WERI-Rb-1 (cell line): Measurements from ENCODE around the gene PSMD1.

ENCODE experiments used
- DNase-seq: peaks from one replicate; pipeline ENCODE4 v3.0.0-alpha.2; 2020
- H3K27ac ChIP-seq: fragments of 250-450 bp; sonication (Bioruptor Pico); 2 replicates; pipeline ENCODE4 v1.5.1; 2020; ENCODE audit warnings: mild to moderate bottlenecking, moderate library complexity
- H3K27me3 ChIP-seq: fragments of 250-450 bp; sonication (Bioruptor Pico); 2 replicates; pipeline ENCODE4 v1.5.1; 2021; ENCODE audit warnings: mild to moderate bottlenecking, low read depth, moderate library complexity; ENCODE audit not compliant: insufficient read depth, severe bottlenecking
- H3K36me3 ChIP-seq: fragments of 250-450 bp; sonication (Bioruptor Pico); 2 replicates; pipeline ENCODE4 v1.5.1; 2020; ENCODE audit warnings: mild to moderate bottlenecking, moderate library complexity
- H3K4me3 ChIP-seq: 2 replicates; pipeline ENCODE4 v1.5.1; 2011; ENCODE audit warnings: low read depth, mild to moderate bottlenecking, control low read depth, low read length
- H3K9me3 ChIP-seq: fragments of 250-450 bp; sonication (Bioruptor Pico); 2 replicates; pipeline ENCODE4 v1.5.1; 2021; ENCODE audit warnings: mild to moderate bottlenecking, moderate library complexity; ENCODE audit not compliant: severe bottlenecking
- CTCF ChIP-seq: IDR thresholded peaks from 2 replicates; pipeline ENCODE4 v1.5.1; 2011; ENCODE audit warnings: low read depth, mild to moderate bottlenecking, control low read depth, inconsistent platforms, low read length

Gene PSMD1

GRCh38 chr2:231037202-231037730 is 19.4 kb upstream of the PSMD1 start, which contains the start of gene C2orf72:
Gene C2orf72, plus strand, starts transcription at chr2:231037523. Its CDS starts 43 bp downstream, at chr2:231037566.
- peak; percentile 42 for DNase-seq
- Histone ChIP-seq H3K27ac (no peak within 1 kb of the TSS), H3K9me3 (no peaks in the 10 kb centered on the region), H3K27me3 (no peaks in the 10 kb centered on the region), H3K4me3 (peak within 1 kb of the TSS; percentile 69), H3K36me3 (no peaks in the 10 kb centered on the region)
- no peak for TF ChIP-seq CTCF

- Histone ChIP-seq H3K9me3 (no peaks in the 10 kb centered on the region), H3K27ac (no peak overlapping the region), H3K4me3 (peak overlapping the region; percentile 69), H3K27me3 (no peaks in the 10 kb centered on the region), H3K36me3 (no peaks in the 10 kb centered on the region)
- peak; percentile 47 for DNase-seq
- no peak for TF ChIP-seq CTCF
These were observed 18.8 kb upstream of the PSMD1 start for GRCh38 chr2:231037731-231038482.

- no peaks in the 10 kb centered on the region for H3K27me3 ChIP-seq
- peak overlapping the region; percentile 69 for H3K4me3 ChIP-seq
- no peak for TF ChIP-seq CTCF
These were observed 18.0 kb upstream of the PSMD1 start for GRCh38 chr2:231038483-231039293.

GRCh38 chr2:231039294-231039664 is 17.4 kb upstream of the PSMD1 start:
- no peak overlapping the region for H3K27ac ChIP-seq
- H3K9me3 ChIP-seq: no peaks in the 10 kb centered on the region
- no peak for TF ChIP-seq CTCF
- H3K4me3 ChIP-seq: no peak overlapping the region
- H3K27me3 ChIP-seq: no peaks in the 10 kb centered on the region
- DNase-seq: no peak
- H3K36me3 ChIP-seq: no peaks in the 10 kb centered on the region

More at GRCh38 chr2:231038483-231039293, 18.0 kb upstream of the PSMD1 start:
- Histone ChIP-seq H3K27ac (no peak overlapping the region), H3K36me3 (no peaks in the 10 kb centered on the region), H3K9me3 (no peaks in the 10 kb centered on the region)
- no peak for DNase-seq

- no peak for DNase-seq
- H3K36me3 ChIP-seq: no peaks in the 10 kb centered on the region
- no peaks in the 10 kb centered on the region for H3K9me3 ChIP-seq
- H3K4me3 ChIP-seq: no peak overlapping the region
- no peak overlapping the region for H3K27ac ChIP-seq
- no peak for TF ChIP-seq CTCF
- H3K27me3 ChIP-seq: no peaks in the 10 kb centered on the region
These were observed 16.8 kb upstream of the PSMD1 start for GRCh38 chr2:231039821-231040364.
